Diencephalon (tissue), 1 donor: ENCODE measurements around the gene SNAI1. TPM values are rescaled to one million over a fixed set of nuclear protein-coding genes. Genes with fewer than 3 reads are reported as not detected.

Experiments used
- small RNA-seq: library from RNA; depleted of rRNA; stranded (forward); fragments of <200 nt; gene quantifications from one replicate; pipeline ENCODE3, GENCODE V24; 2014
- total RNA-seq: library from RNA; depleted of rRNA; stranded (reverse); fragments of >200 nt; gene quantifications from one replicate; pipeline ENCODE4 v1.2.3, GENCODE V29; 2014

SNAI1 gene
- 0.23 TPM for total RNA-seq

DNA sequence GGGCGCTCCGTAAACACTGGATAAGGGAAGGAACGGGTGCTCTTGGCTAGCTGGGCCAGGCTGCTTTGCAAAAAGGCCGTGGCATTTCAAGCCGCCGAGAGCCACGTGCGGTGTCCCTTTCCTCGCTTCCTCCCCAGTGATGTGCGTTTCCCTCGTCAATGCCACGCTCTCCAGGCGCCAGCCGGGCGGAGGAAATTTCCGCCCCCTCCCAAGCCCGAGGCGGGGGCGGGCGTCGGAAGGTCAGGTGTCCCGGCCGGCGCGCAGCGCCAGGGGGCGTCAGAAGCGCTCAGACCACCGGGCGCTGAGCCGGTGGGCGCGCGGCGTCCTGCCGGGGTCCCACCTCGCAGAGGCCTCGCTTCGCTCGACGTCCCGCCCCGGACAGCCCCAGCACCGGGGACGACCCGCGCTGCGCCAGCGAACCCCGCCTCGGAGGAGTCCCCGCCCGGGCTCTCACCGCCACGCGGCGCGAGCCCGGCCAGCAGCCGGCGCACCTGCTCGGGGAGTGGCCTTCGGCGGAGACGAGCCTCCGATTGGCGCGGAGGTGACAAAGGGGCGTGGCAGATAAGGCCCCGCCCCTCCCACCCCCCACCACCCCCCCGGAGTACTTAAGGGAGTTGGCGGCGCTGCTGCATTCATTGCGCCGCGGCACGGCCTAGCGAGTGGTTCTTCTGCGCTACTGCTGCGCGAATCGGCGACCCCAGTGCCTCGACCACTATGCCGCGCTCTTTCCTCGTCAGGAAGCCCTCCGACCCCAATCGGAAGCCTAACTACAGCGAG, at the start of gene SNAI1:
TSS of gene SNAI1 (plus strand) at position 635 of the 777 bp plus-strand sequence. CDS start at position 715, 80 bp downstream.

DNA sequence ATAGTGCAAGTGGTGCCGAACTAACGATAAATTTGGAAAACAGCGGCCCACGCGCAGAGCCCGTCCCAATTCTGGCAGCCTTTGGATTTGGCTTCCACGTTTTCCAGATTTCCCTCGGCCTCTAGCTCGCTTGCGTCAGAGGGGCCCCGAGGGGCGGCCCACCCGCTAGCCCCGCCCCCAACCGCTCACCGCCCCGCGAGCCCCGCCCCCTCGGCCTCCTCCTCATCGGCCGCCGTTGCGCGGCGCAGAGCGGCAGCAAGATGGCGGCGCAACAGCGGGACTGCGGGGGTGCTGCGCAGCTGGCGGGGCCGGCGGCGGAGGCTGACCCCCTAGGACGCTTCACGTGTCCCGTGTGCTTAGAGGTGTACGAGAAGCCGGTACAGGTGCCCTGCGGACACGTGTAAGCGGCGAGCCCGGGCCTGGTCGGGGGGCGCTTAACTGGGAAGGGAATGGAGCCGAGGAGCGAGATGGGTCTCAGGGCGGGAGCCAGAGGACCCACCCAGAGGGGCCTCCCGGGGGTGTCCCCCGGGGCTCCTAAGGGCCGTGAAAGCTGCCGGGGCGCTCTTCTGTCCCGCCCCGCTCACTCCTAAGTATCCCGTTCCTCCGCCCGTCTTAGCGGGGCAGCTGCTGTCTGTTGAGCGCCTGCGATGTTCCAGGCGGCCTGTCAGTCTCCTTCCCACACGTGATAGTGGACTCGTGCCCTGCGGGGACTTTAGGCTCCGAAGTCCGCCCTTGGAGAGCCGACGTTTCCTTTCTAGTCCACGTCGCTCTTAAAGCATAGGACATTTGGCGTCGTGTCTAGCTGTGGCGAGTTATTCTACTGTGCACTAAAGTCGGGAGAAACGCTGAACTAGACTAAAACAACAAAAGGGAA, 46.4 kb upstream of the SNAI1 start, which contains the start of gene RNF114:
TSS of gene RNF114 (plus strand) at position 245 of the 874 bp plus-strand sequence. CDS start at position 261, 16 bp downstream.

Small RNA genes lying within 50 kb of the gene (small RNA-seq; reads per million reads assigned to genes)
- gene RF00017 = not detected
- gene RNU6-147P = not detected

Other genes with a start within 250 kb of the SNAI1 start
- 10.4 TPM for gene SLC9A8, start 170.2 kb upstream of the SNAI1 start, total RNA-seq
- gene SPATA2, start 67.5 kb upstream of the SNAI1 start, total RNA-seq = 3.2 TPM
- gene RNF114, start 46.6 kb upstream of the SNAI1 start, total RNA-seq = 36.7 TPM
- gene UBE2V1, start 130.2 kb downstream of the SNAI1 start, total RNA-seq = 48.4 TPM
- gene PEDS1, start 170.7 kb downstream of the SNAI1 start, total RNA-seq = 14.1 TPM
- 2.8 TPM for gene CEBPB, start 207.8 kb downstream of the SNAI1 start, total RNA-seq